H1 (cell line): Measurements from ENCODE around the gene ASAP3. TPM values are rescaled to one million over a fixed set of nuclear protein-coding genes. Genes with fewer than 3 reads are reported as not detected.

ENCODE experiments used
- CTCF ChIA-PET: fragments of 300-600 bp; sonication (Branson Sonifier 250); formaldehyde crosslinking; loops from one replicate; lab custom pipeline; 2021; ENCODE audit not compliant: partially characterized antibody; lab: Charles Lee
- POLR2A ChIA-PET: fragments of 300-600 bp; sonication (Branson Sonifier 250); formaldehyde crosslinking; loops from one replicate; lab custom pipeline; 2021; ENCODE audit warnings: inconsistent platforms; ENCODE audit not compliant: partially characterized antibody; lab: Charles Lee
- DNase-seq, 2 experiments: peaks; one replicate each; pipeline versions ENCODE4 v3.0.0 to v3.0.0-alpha.2; 2010 to 2022; ENCODE audit warnings: low spot score in 2 of 2, low read depth in 1 of 2, mixed read lengths in 1 of 2
- FAIRE-seq: peaks from 2 replicates; lab custom pipeline; 2011; peaks lifted over from hg19 to GRCh38; lab: Jason Lieb, UNC
- H2AFZ ChIP-seq: 2 replicates; pipeline ENCODE4 v1.8.1; 2012; ENCODE audit warnings: low read length, inconsistent platforms
- H2AK5ac ChIP-seq: 2 replicates; pipeline ENCODE4 v1.6.1; 2013; ENCODE audit warnings: low read depth, low read length
- H2BK120ac ChIP-seq: replicated peaks from 2 replicates; pipeline ENCODE3; 2013; ENCODE audit warnings: low read depth, low read length, inconsistent platforms
- H2BK12ac ChIP-seq: 2 replicates; pipeline ENCODE4 v1.6.1; 2013; ENCODE audit warnings: low read depth, low read length
- H2BK15ac ChIP-seq: 2 replicates; pipeline ENCODE4 v1.6.1; 2013; ENCODE audit warnings: low read length
- H2BK20ac ChIP-seq: 2 replicates; pipeline ENCODE4 v1.6.1; 2013; ENCODE audit warnings: low read length
- H2BK5ac ChIP-seq: 2 replicates; pipeline ENCODE4 v1.6.1; 2013; ENCODE audit warnings: low read depth, low read length
- H3K14ac ChIP-seq: 2 replicates; pipeline ENCODE4 v1.6.1; 2013; ENCODE audit warnings: inconsistent platforms; ENCODE audit not compliant: insufficient read length
- H3K18ac ChIP-seq: 2 replicates; pipeline ENCODE4 v1.6.1; 2013; ENCODE audit warnings: low read length; ENCODE audit errors: extremely low read depth
- H3K23ac ChIP-seq: 2 replicates; pipeline ENCODE4 v1.6.1; 2013; ENCODE audit warnings: inconsistent platforms; ENCODE audit not compliant: insufficient read length
- H3K23me2 ChIP-seq: 2 replicates; pipeline ENCODE4 v1.6.1; 2013; ENCODE audit warnings: low read depth, low read length
- H3K27ac ChIP-seq: 2 replicates; pipeline ENCODE4 v1.6.1; 2011; ENCODE audit warnings: low read depth, low read length, inconsistent platforms
- H3K27me3 ChIP-seq, 4 experiments: replicated peaks in 1 of 4; 1 replicate in 1 of 4; 2 replicates in 3 of 4; pipeline versions ENCODE4 v1.6.1 to v1.8.1; 2011 to 2013; ENCODE audit warnings: low read length in 3 of 4, mild to moderate bottlenecking in 3 of 4, inconsistent platforms in 2 of 4, mixed read lengths in 2 of 4, moderate library complexity in 1 of 4; ENCODE audit not compliant: control insufficient read depth in 3 of 4, insufficient read depth in 3 of 4; ENCODE audit errors: extremely low read depth in 1 of 4
- H3K36me3 ChIP-seq, 4 experiments: 2 replicates each; pipeline versions ENCODE4 v1.6.1 to v1.8.1; 2011 to 2013; ENCODE audit warnings: mild to moderate bottlenecking in 4 of 4, low read length in 3 of 4, moderate library complexity in 2 of 4, control low read depth in 1 of 4, inconsistent platforms in 1 of 4; ENCODE audit not compliant: insufficient read depth in 4 of 4, control insufficient read depth in 2 of 4
- H3K4ac ChIP-seq: replicated peaks from 2 replicates; pipeline ENCODE3; 2013; ENCODE audit warnings: low read length, low read depth, mixed read lengths, inconsistent platforms; ENCODE audit not compliant: insufficient read length
- H3K4me1 ChIP-seq, 4 experiments: replicated peaks in 1 of 4; 1 replicate in 1 of 4; 2 replicates in 3 of 4; pipeline versions ENCODE4 v1.6.1 to v1.8.1; 2011 to 2013; ENCODE audit warnings: low read length in 3 of 4, inconsistent platforms in 2 of 4, mixed read lengths in 1 of 4; ENCODE audit not compliant: insufficient read depth in 4 of 4, control insufficient read depth in 3 of 4
- H3K4me2 ChIP-seq, 2 experiments: 2 replicates each; pipeline versions ENCODE4 v1.6.1 to v1.8.1; 2011 to 2013; ENCODE audit warnings: low read depth in 2 of 2, low read length in 2 of 2, control low read depth in 1 of 2, inconsistent platforms in 1 of 2, mild to moderate bottlenecking in 1 of 2; ENCODE audit not compliant: insufficient read depth in 1 of 2
- H3K4me3 ChIP-seq, 4 experiments: fragments of 200-600, 300-600 bp in 1 of 4; sonication (generic), shearing (Covaris generic), sonication (Bioruptor Twin) in 1 of 4; 2 replicates each; pipeline versions ENCODE4 v1.5.1 to v1.8.1; 2011 to 2016; ENCODE audit warnings: low read length in 4 of 4, low read depth in 3 of 4, control low read depth in 2 of 4, inconsistent platforms in 2 of 4, mild to moderate bottlenecking in 2 of 4, mixed read lengths in 1 of 4, moderate library complexity in 1 of 4; ENCODE audit not compliant: insufficient read depth in 2 of 4; ENCODE audit errors: extremely low read depth in 1 of 4
- H3K56ac ChIP-seq: replicated peaks from 2 replicates; pipeline ENCODE3; 2013; ENCODE audit warnings: low read depth, mild to moderate bottlenecking, mixed read lengths, low read length, inconsistent platforms; ENCODE audit not compliant: insufficient read length
- H3K79me1 ChIP-seq: 2 replicates; pipeline ENCODE4 v1.6.1; 2013; ENCODE audit warnings: low read depth, low read length, control low read depth
- H3K79me2 ChIP-seq, 2 experiments: 2 replicates each; pipeline versions ENCODE4 v1.6.1 to v1.8.1; 2012 to 2013; ENCODE audit warnings: low read length in 2 of 2, mild to moderate bottlenecking in 2 of 2, inconsistent platforms in 1 of 2; ENCODE audit not compliant: insufficient read depth in 2 of 2, control insufficient read depth in 1 of 2
- H3K9ac ChIP-seq, 4 experiments: replicated peaks in 1 of 4; 1 replicate in 1 of 4; 2 replicates in 3 of 4; pipeline versions ENCODE4 v1.6.1 to v1.8.1; 2011 to 2013; ENCODE audit warnings: low read depth in 3 of 4, low read length in 3 of 4, control low read depth in 2 of 4, mild to moderate bottlenecking in 2 of 4, moderate library complexity in 2 of 4, inconsistent platforms in 1 of 4; ENCODE audit errors: extremely low read depth in 1 of 4
- H3K9me3 ChIP-seq, 2 experiments: 2 replicates each; pipeline versions ENCODE4 v1.6.1 to v1.8.1; 2012 to 2013; ENCODE audit warnings: mild to moderate bottlenecking in 2 of 2, moderate library complexity in 2 of 2, control low read depth in 1 of 2, inconsistent platforms in 1 of 2, low read depth in 1 of 2, low read length in 1 of 2, mixed read lengths in 1 of 2; ENCODE audit not compliant: insufficient read depth in 2 of 2
- H4K20me1 ChIP-seq, 2 experiments: replicated peaks in 1 of 2; 2 replicates each; pipeline versions ENCODE3 to v1.8.1; 2011 to 2013; ENCODE audit warnings: inconsistent platforms in 2 of 2, low read length in 2 of 2, mild to moderate bottlenecking in 1 of 2; ENCODE audit not compliant: insufficient read depth in 2 of 2, control insufficient read depth in 1 of 2
- H4K5ac ChIP-seq: 2 replicates; pipeline ENCODE4 v1.6.1; 2013; ENCODE audit warnings: low read length, low read depth, mixed read lengths, inconsistent platforms; ENCODE audit not compliant: insufficient read length
- H4K8ac ChIP-seq: 2 replicates; pipeline ENCODE4 v1.8.0; 2013; ENCODE audit warnings: mild to moderate bottlenecking, moderate library complexity, low read length, inconsistent platforms; ENCODE audit not compliant: insufficient read depth; ENCODE audit errors: extremely low read depth
- H4K91ac ChIP-seq: replicated peaks from 2 replicates; pipeline ENCODE3; 2013; ENCODE audit warnings: low read length, mixed read lengths, inconsistent platforms; ENCODE audit not compliant: insufficient read length
- ASH2L ChIP-seq: fragments of 200-600, 300-600 bp; sonication (generic); IDR thresholded peaks from one replicate; pipeline ENCODE4 v1.7.1; 2017; ENCODE audit warnings: low read length
- CHD1 ChIP-seq: IDR thresholded peaks from 2 replicates; pipeline ENCODE4 v1.6.1; 2012; ENCODE audit warnings: low read depth, low read length, improper control_type of control experiment
- CTCF ChIP-seq, 3 experiments: IDR thresholded peaks; 1 replicate in 2 of 3; 2 replicates in 1 of 3; pipeline versions ENCODE4 v1.5.1 to v1.6.1; 2011; ENCODE audit warnings: low read length in 3 of 3, mild to moderate bottlenecking in 3 of 3, inconsistent platforms in 2 of 3, low read depth in 1 of 3, moderate library complexity in 1 of 3; ENCODE audit not compliant: insufficient read depth in 1 of 3; ENCODE audit errors: control extremely low read depth in 1 of 3
- EGR1 ChIP-seq: IDR thresholded peaks from 2 replicates; pipeline ENCODE4 v1.6.1; 2011; ENCODE audit warnings: low read depth, low read length, borderline replicate concordance
- KDM5A ChIP-seq: fragments of 200-600 bp; IDR thresholded peaks from 2 replicates; pipeline ENCODE4 v1.7.1; 2012; ENCODE audit warnings: mild to moderate bottlenecking, low read length, inconsistent platforms, mixed read lengths
- RNF2 ChIP-seq: fragments of 200-900, 300-1000 bp; sonication (generic); IDR thresholded peaks from 2 replicates; pipeline ENCODE4 v1.7.1; 2016; ENCODE audit warnings: borderline replicate concordance, low read depth, mild to moderate bottlenecking, antibody characterized with exemption, low read length; ENCODE audit not compliant: poor library complexity, severe bottlenecking; ENCODE audit errors: missing control alignments
- RXRA ChIP-seq: IDR thresholded peaks from 2 replicates; pipeline ENCODE4 v1.6.1; 2011; ENCODE audit warnings: low read depth, mild to moderate bottlenecking, low read length, moderate library complexity; ENCODE audit not compliant: insufficient read depth
- SIRT6 ChIP-seq: IDR thresholded peaks from one replicate; pipeline ENCODE4 v1.7.1; 2012; ENCODE audit warnings: low read length, inconsistent platforms
- TAF7 ChIP-seq: optimal IDR thresholded peaks from 2 replicates; pipeline ENCODE3; 2011; ENCODE audit warnings: low read depth, mild to moderate bottlenecking, inconsistent platforms, low read length, moderate library complexity, borderline replicate concordance
- WGBS, 2 experiments: shearing (Covaris generic) in 1 of 2; methylation state at CpG; one replicate each; pipeline versions ENCODE4 v1.1.6 to v1.1.7; 2013 to 2015; ENCODE audit warnings: low lambda C conversion rate in 2 of 2, mixed read lengths in 2 of 2, inconsistent platforms in 1 of 2, low coverage in 1 of 2, missing lambda C conversion rate in 1 of 2; ENCODE audit not compliant: insufficient replicate concordance in 2 of 2, insufficient coverage in 1 of 2, insufficient read length in 1 of 2; ENCODE audit errors: extremely low coverage in 1 of 2, missing lambda C conversion rate in 1 of 2; 5-methylcytosine and 5-hydroxymethylcytosine counted together
- polyA plus RNA-seq, 7 experiments: library from polyadenylated mRNA; depleted of rRNA in 3 of 7; stranded (reverse) in 5 of 7; unstranded in 2 of 7; fragments of >200 nt in 5 of 7; fragments of 200-250 nt in 2 of 7; gene quantifications; 1 replicate in 5 of 7; 2 replicates in 1 of 7; 4 replicates in 1 of 7; pipeline versions ENCODE4 v1.2.1 to v1.2.3, GENCODE V29; 2011 to 2013; ENCODE audit warnings: missing spikeins in 2 of 7, mixed read lengths in 2 of 7
- total RNA-seq: library from RNA; stranded (reverse); fragmentation: NEBNext Ultra II Directional; extraction: Animal tissue kit (Norgen Biotek cat#: 25700); gene quantifications from 2 replicates; pipeline ENCODE4 v1.2.1, GENCODE V29; 2021

The ASAP3 gene
- total and polyA plus RNA-seq, 2 of the 8 experiments (the other 6 are each of a cell fraction or from before 2014, with no cell fraction given): 53.1 to 58.0 TPM

- H4K20me1 ChIP-seq: peaks cover 0 to 3% of the 10 kb centered on the region in 2 experiments
- peak overlapping the region; percentile 76; the same call in 1 of the 2 replicates for H2AFZ ChIP-seq
- H4K5ac ChIP-seq: no peak overlapping the region
- H4K8ac ChIP-seq: no peak overlapping the region
- H3K79me1 ChIP-seq: no peaks in the 10 kb centered on the region
- no peak overlapping the region for H3K23ac ChIP-seq
- 17% methylated on average over 19 of the region's 19 CpGs; no CpG with 5 or more reads in 1 of the 2 experiments for WGBS, 2 experiments
- DNase-seq (peak; percentile 51 to 98), FAIRE-seq (peak; percentile 86)
- no peak overlapping the region for H2AK5ac ChIP-seq
- no peak overlapping the region for H3K14ac ChIP-seq
- peak overlapping the region; percentile 10 to 74; a peak in 3 of 4 replicates for H3K4me2 ChIP-seq
- H2BK120ac ChIP-seq: no peak overlapping the region
- H4K91ac ChIP-seq: no peak overlapping the region
- H3K4me1 ChIP-seq: peaks cover 0 to 4% (median 2%) of the 10 kb centered on the region in 4 experiments; a peak in 2 of 7 replicates
- peak overlapping the region in 3 of 4 experiments; percentile 16 to 49 (median 29); a peak in 4 of 8 replicates for H3K4me3 ChIP-seq
- H3K9ac ChIP-seq: no peak overlapping the region
- H3K18ac ChIP-seq: no peak overlapping the region
- no peak overlapping the region for H3K27ac ChIP-seq
- H3K56ac ChIP-seq: no peak overlapping the region
- H3K79me2 ChIP-seq: no peaks in the 10 kb centered on the region
- no peak overlapping the region for H2BK12ac ChIP-seq
- no peak overlapping the region for H2BK5ac ChIP-seq
- H3K23me2 ChIP-seq: no peaks in the 10 kb centered on the region
- no peak overlapping the region for H2BK20ac ChIP-seq
- H3K27me3 ChIP-seq: peaks cover 15 to 95% (median 61%) of the 10 kb centered on the region in 4 experiments
- POLR2A ChIA-PET: interaction anchor here (1.2 to 1.7 kb wide), 3 partner anchors 13 to 60 kb away, joined by 4 to 8 read pairs (median 5); partner anchors contain the start of gene HNRNPR
- no peaks in the 10 kb centered on the region for H3K36me3 ChIP-seq
- H2BK15ac ChIP-seq: no peak overlapping the region
- CTCF ChIA-PET: interaction anchor here (0.6 to 3.7 kb wide), 48 partner anchors 8 to 349 kb away, joined by 3 to 44 read pairs (median 4); partner anchors contain the start of genes HNRNPR, RPL11, TCEA3 and ZNF436
- H3K9me3 ChIP-seq: no peaks in the 10 kb centered on the region
- H3K4ac ChIP-seq: no peak overlapping the region
- TF ChIP-seq ASH2L: no peak
- TF ChIP-seq RNF2: no peak
- no peak for TF ChIP-seq SIRT6
- no peak for TF ChIP-seq CHD1
- peak; percentile 86 to 98 (median 90) for TF ChIP-seq CTCF (IDR thresholded peaks at IDR 0.05; ENCODE audit: control extremely low read depth in 1 of 3, insufficient read depth in 1 of 3, low read depth in 1 of 3, low read length in 3 of 3)
- no peak for TF ChIP-seq KDM5A
- TF ChIP-seq RXRA: no peak
- TF ChIP-seq EGR1: no peak
- no peak for TF ChIP-seq TAF7
These were observed 80.1 kb downstream of the ASAP3 start for GRCh38 chr1:23403735-23404486.
